HepG2 (cell line): ENCODE measurements around the gene PPP4R4. TPM values are rescaled to one million over a fixed set of nuclear protein-coding genes. Genes with fewer than 3 reads are reported as not detected.
A peak's percentile ranks its signal among the peaks of the same experiment; 100 is the strongest.

Experiments
- FOXO1 ChIP-seq: sonication (generic); formaldehyde crosslinking; IDR thresholded peaks from 2 replicates; pipeline ENCODE4 v1.4.0; 2020; ENCODE audit warnings: missing genetic modification reagents
- MAFF ChIP-seq: IDR thresholded peaks from 2 replicates; pipeline ENCODE4 v1.6.1; 2011; ENCODE audit warnings: low read depth, low read length, improper control_type of control experiment
- NR3C1 ChIP-seq: sonication (generic); formaldehyde crosslinking; IDR thresholded peaks from 2 replicates; pipeline ENCODE4 v1.4.0; 2020; ENCODE audit warnings: missing genetic modification reagents
- PHF21A ChIP-seq: sonication (generic); formaldehyde crosslinking; IDR thresholded peaks from 2 replicates; pipeline ENCODE4 v1.5.0; 2020; ENCODE audit warnings: mild to moderate bottlenecking, missing genetic modification reagents
- PLRG1 ChIP-seq: fragments of 450-650 bp; conservative IDR thresholded peaks from 2 replicates; pipeline ENCODE4 v1.6.1; 2016
- POLR2A ChIP-seq, 2 experiments: IDR thresholded peaks; 2 replicates each; pipeline ENCODE4 v1.6.1; 2011; ENCODE audit warnings: low read depth in 2 of 2, low read length in 2 of 2, mild to moderate bottlenecking in 1 of 2, moderate library complexity in 1 of 2; ENCODE audit not compliant: insufficient read depth in 1 of 2
- REL ChIP-seq: sonication (generic); formaldehyde crosslinking; conservative IDR thresholded peaks from 2 replicates; pipeline ENCODE4 v1.8.0; 2022; ENCODE audit warnings: mild to moderate bottlenecking, missing genetic modification reagents, moderate library complexity
- RXRA ChIP-seq: sonication (generic); formaldehyde crosslinking; IDR thresholded peaks from 2 replicates; pipeline ENCODE4 v1.5.1; 2020; ENCODE audit warnings: missing genetic modification reagents
- STAT5B ChIP-seq: sonication (generic); formaldehyde crosslinking; IDR thresholded peaks from 2 replicates; pipeline ENCODE4 v1.4.0; 2020; ENCODE audit warnings: missing genetic modification reagents
- TFDP1 ChIP-seq: IDR thresholded peaks from 2 replicates; pipeline ENCODE4 v1.6.1; 2016; ENCODE audit warnings: missing compliant biosample characterization, missing genetic modification reagents, borderline replicate concordance
- U2AF1 ChIP-seq: fragments of 200-400 bp; formaldehyde crosslinking; optimal IDR thresholded peaks from 2 replicates; pipeline ENCODE3; 2017; ENCODE audit warnings: mild to moderate bottlenecking, low read depth, low read length
- ZBTB46 ChIP-seq: sonication (generic); formaldehyde crosslinking; IDR thresholded peaks from 2 replicates; pipeline ENCODE4 v1.4.0; 2020; ENCODE audit warnings: mild to moderate bottlenecking, missing genetic modification reagents, borderline replicate concordance
- ZNF18 ChIP-seq: sonication (generic); formaldehyde crosslinking; IDR thresholded peaks from 2 replicates; pipeline ENCODE4 v1.8.0; 2022; ENCODE audit warnings: mild to moderate bottlenecking, missing genetic modification reagents; ENCODE audit not compliant: insufficient replicate concordance
- ZNF20 ChIP-seq: sonication (generic); formaldehyde crosslinking; IDR thresholded peaks from 2 replicates; pipeline ENCODE4 v1.4.0; 2020; ENCODE audit warnings: mild to moderate bottlenecking, moderate library complexity, missing genetic modification reagents
- ZNF326 ChIP-seq: sonication (generic); formaldehyde crosslinking; IDR thresholded peaks from 2 replicates; pipeline ENCODE4 v1.4.0; 2020; ENCODE audit warnings: missing genetic modification reagents, borderline replicate concordance
- ZNF512 ChIP-seq: sonication (generic); formaldehyde crosslinking; IDR thresholded peaks from 2 replicates; pipeline ENCODE4 v1.4.0; 2020; ENCODE audit warnings: mild to moderate bottlenecking, missing genetic modification reagents
- ZNF543 ChIP-seq: sonication (generic); formaldehyde crosslinking; IDR thresholded peaks from 2 replicates; pipeline ENCODE4 v1.4.0; 2020; ENCODE audit warnings: mild to moderate bottlenecking, missing genetic modification reagents
- ZNF619 ChIP-seq: sonication (generic); formaldehyde crosslinking; IDR thresholded peaks from 2 replicates; pipeline ENCODE4 v1.4.0; 2020; ENCODE audit warnings: mild to moderate bottlenecking, missing genetic modification reagents
- ZSCAN12 ChIP-seq: sonication (generic); formaldehyde crosslinking; IDR thresholded peaks from 2 replicates; pipeline ENCODE4 v1.9.0; 2021; ENCODE audit warnings: mild to moderate bottlenecking, missing genetic modification reagents
- polyA plus RNA-seq, 8 experiments: library from polyadenylated mRNA; depleted of rRNA in 3 of 8; stranded (reverse) in 7 of 8; unstranded in 1 of 8; fragments of >200 nt; fragmentation: Illumina TruSeq in 4 of 8; extraction: Trizol in 4 of 8; gene quantifications; 2 replicates each; pipeline versions ENCODE4 v1.2.1 to v1.2.3, GENCODE V29; 2011 to 2016; ENCODE audit warnings: low read depth in 4 of 8, missing spikeins in 1 of 8, mixed read lengths in 1 of 8; ENCODE audit not compliant: insufficient read depth in 1 of 8
- total RNA-seq, 5 experiments: library from RNA; depleted of rRNA; stranded (reverse); fragments of >200 nt; fragmentation: Illumina TruSeq; extraction: Trizol; gene quantifications; 2 replicates each; pipeline ENCODE4 v1.2.3, GENCODE V29; 2016; ENCODE audit warnings: low read depth in 1 of 5
- TF ChIP-seq, protein P1 (sequence below): sonication (generic); formaldehyde crosslinking; IDR thresholded peaks from 2 replicates; pipeline ENCODE4 v1.5.1; 2020; ENCODE audit warnings: missing genetic modification reagents, mild to moderate bottlenecking, borderline replicate concordance

Gene PPP4R4
- total and polyA plus RNA-seq, 2 of the 13 experiments (the other 11 are each of a cell fraction or from before 2014, with no cell fraction given): 9.5 to 19.8 TPM

DNA sequence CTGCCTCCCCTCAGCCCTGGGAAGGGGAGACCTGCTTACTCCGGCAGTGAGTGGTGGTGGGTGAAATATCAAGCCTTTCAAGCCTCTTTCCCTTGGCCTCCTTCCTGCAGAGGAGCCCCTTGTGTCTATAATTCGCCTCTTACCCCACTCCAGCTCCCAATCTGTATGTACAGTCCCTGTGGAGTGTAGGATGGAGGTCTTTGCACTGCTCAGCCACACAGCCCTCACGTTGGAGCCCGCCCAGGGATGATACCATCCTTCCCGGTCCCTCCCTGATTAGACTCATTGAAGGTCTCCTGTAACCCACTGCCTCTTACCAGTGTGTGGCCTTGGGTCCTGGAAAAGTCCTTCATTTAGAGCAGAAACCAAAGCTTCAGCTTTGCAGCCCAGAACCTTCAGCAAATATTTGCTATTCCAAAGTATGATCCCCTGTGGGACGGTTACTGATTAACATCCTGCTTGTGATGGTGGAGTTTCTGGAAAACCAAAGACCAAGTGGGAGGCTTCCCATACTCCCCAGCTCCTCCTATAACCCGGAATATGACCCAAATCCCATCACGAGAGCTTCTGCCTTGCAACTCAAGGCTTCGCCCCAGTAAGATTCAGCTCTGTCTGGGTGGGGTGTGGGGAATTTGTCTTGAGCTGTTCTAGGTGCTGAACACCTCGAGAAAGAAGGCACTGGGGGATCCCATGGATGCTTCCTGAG is 118.9 kb downstream of the PPP4R4 start, which contains the start of gene SERPINA10 (continued):
- TF ChIP-seq RXRA (CRISPR knock-in tag): peak; percentile 52; the same call in 1 of the 2 replicates
- 0 out of 2 replicates have a peak, but pooled peaks have one; percentile 81 for TF ChIP-seq ZNF619 (CRISPR knock-in tag)
- no peak for TF ChIP-seq ZNF18 (CRISPR knock-in tag)
- TF ChIP-seq, protein P1, sequence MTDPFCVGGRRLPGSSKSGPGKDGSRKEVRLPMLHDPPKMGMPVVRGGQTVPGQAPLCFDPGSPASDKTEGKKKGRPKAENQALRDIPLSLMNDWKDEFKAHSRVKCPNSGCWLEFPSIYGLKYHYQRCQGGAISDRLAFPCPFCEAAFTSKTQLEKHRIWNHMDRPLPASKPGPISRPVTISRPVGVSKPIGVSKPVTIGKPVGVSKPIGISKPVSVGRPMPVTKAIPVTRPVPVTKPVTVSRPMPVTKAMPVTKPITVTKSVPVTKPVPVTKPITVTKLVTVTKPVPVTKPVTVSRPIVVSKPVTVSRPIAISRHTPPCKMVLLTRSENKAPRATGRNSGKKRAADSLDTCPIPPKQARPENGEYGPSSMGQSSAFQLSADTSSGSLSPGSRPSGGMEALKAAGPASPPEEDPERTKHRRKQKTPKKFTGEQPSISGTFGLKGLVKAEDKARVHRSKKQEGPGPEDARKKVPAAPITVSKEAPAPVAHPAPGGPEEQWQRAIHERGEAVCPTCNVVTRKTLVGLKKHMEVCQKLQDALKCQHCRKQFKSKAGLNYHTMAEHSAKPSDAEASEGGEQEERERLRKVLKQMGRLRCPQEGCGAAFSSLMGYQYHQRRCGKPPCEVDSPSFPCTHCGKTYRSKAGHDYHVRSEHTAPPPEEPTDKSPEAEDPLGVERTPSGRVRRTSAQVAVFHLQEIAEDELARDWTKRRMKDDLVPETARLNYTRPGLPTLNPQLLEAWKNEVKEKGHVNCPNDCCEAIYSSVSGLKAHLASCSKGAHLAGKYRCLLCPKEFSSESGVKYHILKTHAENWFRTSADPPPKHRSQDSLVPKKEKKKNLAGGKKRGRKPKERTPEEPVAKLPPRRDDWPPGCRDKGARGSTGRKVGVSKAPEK: no peak
- TF ChIP-seq ZNF326 (CRISPR knock-in tag): no peak
- TF ChIP-seq ZBTB46: no peak
- peak; percentile 84 for TF ChIP-seq ZNF543 (CRISPR knock-in tag)
- TF ChIP-seq ZNF20 (CRISPR knock-in tag): no peak
- TF ChIP-seq ZSCAN12 (CRISPR knock-in tag): 0 out of 2 replicates have a peak, but pooled peaks have one; percentile 19
- no peak for TF ChIP-seq REL (CRISPR knock-in tag)
- TF ChIP-seq U2AF1: no peak
- TF ChIP-seq TFDP1 (CRISPR knock-in tag): no peak
- TF ChIP-seq POLR2A (IDR thresholded peaks at IDR 0.05; ENCODE audit: insufficient read depth in 1 of 2, low read depth in 2 of 2, low read length in 2 of 2): peak; percentile 85 to 94
- peak; percentile 10 for TF ChIP-seq FOXO1 (CRISPR knock-in tag)
- TF ChIP-seq MAFF: no peak
- TF ChIP-seq STAT5B (CRISPR knock-in tag): no peak
- TF ChIP-seq PLRG1: no peak
- TF ChIP-seq PHF21A (CRISPR knock-in tag): peak; percentile 97
- TF ChIP-seq NR3C1 (CRISPR knock-in tag): no peak
- TF ChIP-seq ZNF512 (CRISPR knock-in tag): no peak
